ENCODE measurements around the gene FIP1L1.

FIP1L1 gene

GRCh38 chr4:53507058-53507457 is 129.6 kb downstream of the FIP1L1 start:
- DNase-seq = no peak

DNA sequence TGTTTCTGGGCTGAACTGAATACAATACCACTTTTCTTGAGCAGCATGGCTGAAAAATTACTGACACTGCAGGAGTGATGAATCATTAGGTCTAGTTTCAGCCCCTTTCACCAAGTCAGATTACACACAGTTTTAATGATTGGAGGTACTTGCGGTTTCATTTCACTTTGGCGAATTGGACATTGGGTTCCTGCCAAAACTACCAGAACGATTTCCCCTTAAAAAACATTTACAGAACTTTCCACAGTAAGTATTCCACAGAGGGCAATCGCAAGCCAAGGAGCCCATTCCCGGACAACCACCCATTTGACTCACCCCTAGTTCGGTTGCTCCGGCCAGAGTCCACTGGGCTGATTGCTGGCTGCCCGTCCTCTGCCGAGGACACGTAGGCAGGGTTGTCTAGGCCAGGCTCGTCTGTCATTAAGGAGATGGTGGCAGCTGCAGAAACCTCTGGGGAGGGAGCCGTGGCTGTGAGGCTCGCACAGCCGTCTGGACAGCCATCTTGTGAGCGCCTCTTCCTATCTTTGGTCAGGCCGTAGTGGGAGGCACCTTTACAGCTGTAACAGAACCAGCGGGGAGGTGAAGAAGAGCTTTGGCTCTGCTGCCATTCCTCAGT is 130.3 kb downstream of the FIP1L1 start:
- no peak for DNase-seq

GRCh38 chr4:53508446-53508845 is 131.0 kb downstream of the FIP1L1 start:
- DNase-seq = no peak

GRCh38 chr4:53510321-53510720 is 132.9 kb downstream of the FIP1L1 start:
- DNase-seq = no peak
